ENCODE data around the gene DAB2IP.

DNA sequence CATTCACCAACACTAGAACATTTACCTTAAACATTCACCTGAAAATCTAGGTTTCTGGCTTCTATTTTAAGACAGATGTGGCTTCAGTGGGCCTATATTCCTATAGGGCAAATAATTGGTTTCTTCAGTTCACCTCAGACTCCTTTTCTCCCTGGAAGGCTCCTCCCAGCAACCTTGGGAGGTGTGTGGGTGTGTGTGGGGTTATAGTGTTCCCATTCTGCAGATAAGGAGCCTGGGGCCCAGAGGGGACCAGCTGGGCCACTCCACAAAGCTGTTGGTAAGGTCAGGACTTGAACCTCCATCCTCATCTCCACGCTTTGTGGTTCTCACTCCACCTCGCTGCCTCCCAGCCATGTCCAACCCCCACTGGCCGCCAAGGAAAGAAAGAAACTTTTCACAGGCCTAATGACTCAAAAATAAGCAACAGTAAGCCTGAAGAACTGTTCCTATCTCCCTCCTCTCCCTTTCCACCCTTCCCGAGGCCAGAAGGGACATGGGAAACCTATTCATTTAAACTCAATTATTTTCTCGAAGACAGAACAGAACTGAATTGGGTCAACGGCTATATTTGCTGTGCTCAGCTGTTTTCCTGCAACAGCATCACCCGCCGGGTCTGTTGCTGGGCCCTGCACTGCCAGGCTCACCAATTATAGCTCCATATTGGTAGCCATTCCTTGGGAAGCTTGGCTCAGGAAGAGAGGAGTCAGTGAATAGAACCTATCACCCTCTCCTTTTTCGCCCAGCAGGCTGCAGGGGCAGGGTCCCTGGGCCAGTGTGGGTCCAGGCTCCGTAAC, 78.5 kb downstream of the DAB2IP start:
- TF ChIP-seq, protein P1, sequence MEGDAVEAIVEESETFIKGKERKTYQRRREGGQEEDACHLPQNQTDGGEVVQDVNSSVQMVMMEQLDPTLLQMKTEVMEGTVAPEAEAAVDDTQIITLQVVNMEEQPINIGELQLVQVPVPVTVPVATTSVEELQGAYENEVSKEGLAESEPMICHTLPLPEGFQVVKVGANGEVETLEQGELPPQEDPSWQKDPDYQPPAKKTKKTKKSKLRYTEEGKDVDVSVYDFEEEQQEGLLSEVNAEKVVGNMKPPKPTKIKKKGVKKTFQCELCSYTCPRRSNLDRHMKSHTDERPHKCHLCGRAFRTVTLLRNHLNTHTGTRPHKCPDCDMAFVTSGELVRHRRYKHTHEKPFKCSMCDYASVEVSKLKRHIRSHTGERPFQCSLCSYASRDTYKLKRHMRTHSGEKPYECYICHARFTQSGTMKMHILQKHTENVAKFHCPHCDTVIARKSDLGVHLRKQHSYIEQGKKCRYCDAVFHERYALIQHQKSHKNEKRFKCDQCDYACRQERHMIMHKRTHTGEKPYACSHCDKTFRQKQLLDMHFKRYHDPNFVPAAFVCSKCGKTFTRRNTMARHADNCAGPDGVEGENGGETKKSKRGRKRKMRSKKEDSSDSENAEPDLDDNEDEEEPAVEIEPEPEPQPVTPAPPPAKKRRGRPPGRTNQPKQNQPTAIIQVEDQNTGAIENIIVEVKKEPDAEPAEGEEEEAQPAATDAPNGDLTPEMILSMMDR (conservative IDR thresholded peaks at IDR 0.05 in 1 of 2, IDR thresholded peaks at IDR 0.05 in 1 of 2; ENCODE audit: low read depth in 1 of 2, low read length in 2 of 2), result no peak
- TF ChIP-seq EZH2 (IDR thresholded peaks at IDR 0.05; ENCODE audit: low read length, missing control alignments), result no peak
